ENCODE results near the gene DAD1.

The DAD1 gene

GRCh38 chr14:22537436-22538310 lies 51.4 kb downstream of the DAD1 start:
- DNase-seq (ENCODE audit: low spot score) (no peak), FAIRE-seq (no peak)

DNA sequence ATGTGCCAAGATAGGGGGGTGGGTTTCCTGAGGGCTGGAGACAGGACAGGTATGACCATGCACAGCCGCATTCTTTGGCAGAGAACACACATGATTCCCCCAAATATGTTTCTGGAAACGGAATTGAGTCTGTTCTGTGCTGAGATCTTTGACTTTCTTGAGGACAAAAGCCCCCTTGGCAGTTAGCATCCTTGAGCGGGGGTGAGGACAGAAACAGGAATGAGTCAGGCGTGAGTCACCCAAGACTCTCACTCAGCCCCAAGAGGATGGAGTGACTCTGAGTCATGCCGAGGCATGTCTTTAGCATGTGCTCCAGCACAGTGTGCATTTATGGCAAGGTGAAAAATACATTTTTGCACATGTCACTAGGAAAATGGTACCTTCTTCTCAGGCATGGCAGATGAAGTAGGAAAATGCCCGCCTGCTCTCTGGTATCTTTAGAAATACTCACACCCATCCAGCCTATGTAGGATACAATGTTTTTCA lies 52.1 kb downstream of the DAD1 start:
- peak; percentile 94 for DNase-seq (ENCODE audit: low spot score)
- peak; percentile 55 for FAIRE-seq

- no peak for FAIRE-seq
- DNase-seq (ENCODE audit: low spot score): no peak
Measured at GRCh38 chr14:22535916-22536315, 53.1 kb downstream of the DAD1 start.

DNA sequence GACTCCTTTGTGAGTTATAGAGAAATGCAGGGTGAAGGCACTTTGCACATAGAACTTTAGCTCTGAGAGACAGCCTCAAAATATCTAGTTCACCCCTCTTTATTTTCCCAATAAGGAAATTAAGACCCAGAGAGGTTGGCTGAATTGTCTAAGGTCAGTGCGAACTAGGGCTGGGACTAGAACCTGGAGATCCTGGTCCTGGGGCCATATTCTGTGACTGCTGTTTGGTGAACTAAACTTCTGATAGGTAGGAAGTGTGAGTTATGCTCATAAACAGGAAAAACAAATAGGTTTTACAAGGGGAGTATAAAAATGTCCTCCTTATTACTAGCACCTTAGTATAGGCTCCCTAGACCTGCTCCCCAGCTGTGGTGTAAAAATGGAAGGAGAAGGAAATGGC lies 53.9 kb downstream of the DAD1 start:
- DNase-seq (ENCODE audit: low spot score) (no peak), FAIRE-seq (no peak)

DNA sequence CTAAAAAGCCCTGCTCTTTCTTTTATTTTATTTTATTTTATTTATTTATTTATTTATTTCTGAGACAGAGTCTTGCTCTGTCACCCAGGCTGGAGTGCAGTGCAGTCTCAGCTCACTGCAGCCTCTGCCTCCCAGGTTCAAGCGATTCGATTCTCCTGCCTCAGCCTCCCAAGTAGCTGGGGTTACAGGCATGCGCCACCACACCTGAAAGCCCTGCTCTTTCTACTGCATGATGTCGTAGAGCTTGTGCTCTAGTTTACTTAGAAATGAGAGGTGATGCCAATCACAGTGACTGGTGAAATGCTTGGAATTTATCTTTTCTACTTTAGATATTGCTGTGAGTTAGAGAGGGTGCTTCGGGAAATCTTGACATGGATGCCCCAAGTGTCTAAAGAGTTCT lies 54.5 kb downstream of the DAD1 start:
- DNase-seq (ENCODE audit: low spot score) (no peak), FAIRE-seq (no peak)

GRCh38 chr14:22533739-22534359 lies 55.2 kb downstream of the DAD1 start:
- no peak for FAIRE-seq
- DNase-seq (ENCODE audit: low spot score): no peak

DNA sequence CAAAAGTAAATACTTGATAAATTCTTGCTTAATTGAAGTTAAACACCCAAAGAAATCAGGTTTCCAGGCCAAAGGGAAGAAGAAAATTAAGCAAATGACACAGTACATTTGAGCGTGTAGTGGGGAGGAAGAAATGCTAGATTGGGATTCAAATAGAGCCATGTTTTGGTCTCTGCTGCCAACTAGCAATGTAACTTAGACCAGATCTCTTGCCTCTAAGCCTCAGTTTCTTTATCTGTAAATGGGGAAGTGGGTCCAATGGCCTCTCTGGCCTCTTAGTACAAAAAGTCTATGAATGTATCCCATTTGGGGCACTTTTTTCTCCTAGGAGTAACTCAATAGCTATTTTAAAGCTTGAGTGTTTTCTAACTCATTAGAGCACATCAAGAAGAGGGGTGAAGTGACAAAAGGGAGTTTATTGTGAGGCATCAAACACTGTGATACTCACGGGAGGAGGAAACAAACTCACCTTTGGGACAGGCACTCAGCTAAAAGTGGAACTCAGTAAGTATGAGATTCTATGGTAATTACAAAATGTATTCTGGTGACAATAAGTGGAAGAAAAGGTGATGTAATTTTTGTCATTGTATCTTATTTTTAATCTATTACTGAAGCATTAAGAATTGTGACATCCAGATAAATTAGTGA lies 55.8 kb downstream of the DAD1 start:
- no peak for FAIRE-seq
- DNase-seq (ENCODE audit: low spot score): no peak

- DNase-seq (ENCODE audit: low spot score): peak; percentile 46
- FAIRE-seq: no peak
Measured at GRCh38 chr14:22532345-22533056, 56.5 kb downstream of the DAD1 start.

DNA sequence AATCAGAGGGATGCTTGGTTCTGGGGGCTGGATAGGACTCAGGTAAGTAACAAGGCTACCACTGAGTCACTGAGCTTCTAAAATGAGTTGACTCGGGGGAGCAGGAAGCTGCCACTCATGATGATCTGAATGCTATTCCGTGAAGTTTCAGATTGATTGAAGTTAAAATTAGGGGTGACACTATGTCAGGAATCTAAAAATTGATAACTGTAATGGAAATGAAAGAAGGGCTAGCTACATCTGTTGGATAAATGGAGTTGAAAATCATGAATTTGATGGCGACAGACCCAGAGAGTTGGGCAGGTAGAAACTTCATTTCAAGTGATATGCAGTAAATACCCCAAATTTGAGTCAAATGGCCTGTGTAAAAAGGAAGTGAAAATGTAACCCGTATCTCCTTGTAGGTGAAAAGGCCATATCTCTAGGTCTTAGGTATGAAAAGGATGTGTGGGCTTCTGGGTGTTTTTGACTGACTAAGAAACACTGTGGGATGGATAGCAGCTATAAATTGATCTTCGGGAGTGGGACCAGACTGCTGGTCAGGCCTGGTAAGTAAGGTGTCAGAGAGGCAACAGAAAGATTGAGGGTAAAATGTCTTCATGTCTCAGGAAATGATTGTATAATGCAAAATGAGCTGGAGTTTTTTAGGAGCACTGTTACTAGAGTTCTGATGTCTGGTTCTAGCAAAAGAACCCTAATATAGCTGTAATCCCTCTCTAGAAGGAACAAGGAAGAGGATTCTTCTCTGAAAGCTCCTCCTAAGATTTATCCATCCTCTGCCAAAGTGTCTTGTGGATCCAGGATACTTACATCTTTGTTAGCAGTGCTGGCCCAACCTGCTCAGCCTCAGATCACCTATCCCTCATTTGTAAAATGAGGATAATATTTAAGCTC lies 57.3 kb downstream of the DAD1 start:
- no peak for DNase-seq (ENCODE audit: low spot score)
- no peak for FAIRE-seq

GRCh38 chr14:22530127-22530526 lies 58.9 kb downstream of the DAD1 start:
- no peak for FAIRE-seq
- DNase-seq (ENCODE audit: low spot score): no peak

DNA sequence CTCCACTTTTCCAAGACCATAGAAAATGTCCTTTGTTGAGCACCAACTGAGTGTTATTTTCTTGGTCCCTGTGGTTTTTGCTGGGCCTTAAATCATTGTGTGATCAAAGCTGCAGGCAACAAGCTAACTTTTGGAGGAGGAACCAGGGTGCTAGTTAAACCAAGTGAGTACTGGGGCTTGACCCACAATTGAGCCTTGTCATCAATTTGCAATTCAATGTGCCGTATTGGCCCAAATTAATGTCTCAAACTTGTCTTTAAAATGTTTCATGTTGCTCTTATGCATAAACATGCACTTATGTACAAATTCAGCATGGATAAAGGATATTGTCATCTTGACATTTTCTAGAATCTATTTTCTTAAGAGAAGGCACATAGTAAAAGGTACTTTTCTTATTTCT lies 62.3 kb downstream of the DAD1 start:
- FAIRE-seq (no peak), DNase-seq (ENCODE audit: low spot score) (no peak)

- no peak for DNase-seq (ENCODE audit: low spot score)
- FAIRE-seq: no peak
Measured at GRCh38 chr14:22526218-22526617, 62.8 kb downstream of the DAD1 start.

DNA sequence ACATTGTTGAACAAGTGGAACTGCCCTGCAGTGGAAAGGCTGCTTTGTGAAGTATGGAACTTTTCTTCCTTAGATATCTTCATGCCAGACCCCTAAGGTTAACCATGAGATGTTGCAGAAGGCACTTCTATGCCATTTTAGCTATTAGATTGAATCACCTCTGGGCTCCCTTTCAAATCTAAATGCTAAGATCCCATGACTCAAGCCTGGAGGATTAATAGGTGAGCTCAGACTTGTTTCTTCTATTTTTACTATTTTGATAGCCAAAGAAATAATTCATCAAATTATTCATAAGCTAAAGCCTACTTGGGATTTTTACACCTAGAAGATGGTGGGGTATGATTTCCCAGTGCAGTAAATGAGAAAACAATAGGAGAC lies 64.3 kb downstream of the DAD1 start:
- no peak for DNase-seq (ENCODE audit: low spot score)
- FAIRE-seq: no peak

- no peak for DNase-seq (ENCODE audit: low spot score)
- FAIRE-seq: no peak
Measured at GRCh38 chr14:22524115-22524783, 64.8 kb downstream of the DAD1 start.

DNA sequence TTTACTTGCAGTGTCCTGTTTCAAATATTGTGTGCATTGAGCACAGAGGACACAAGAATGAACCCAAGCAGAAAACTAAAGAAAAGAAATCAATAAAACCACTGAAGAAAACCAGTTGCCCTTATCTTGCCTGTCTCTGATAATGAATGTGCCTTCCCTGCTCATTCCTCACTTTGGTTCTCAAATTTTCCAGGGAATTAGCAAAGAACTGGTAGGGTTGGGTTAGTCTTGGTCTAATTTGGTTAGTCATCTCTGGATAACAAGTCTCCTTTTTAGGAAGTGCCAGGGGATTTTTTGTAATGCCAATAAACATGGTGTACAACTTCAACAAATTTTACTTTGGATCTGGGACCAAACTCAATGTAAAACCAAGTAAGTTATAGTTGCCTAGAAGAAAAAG lies 65.7 kb downstream of the DAD1 start:
- no peak for FAIRE-seq
- no peak for DNase-seq (ENCODE audit: low spot score)

- DNase-seq (ENCODE audit: low spot score) (no peak), FAIRE-seq (no peak)
Measured at GRCh38 chr14:22522466-22522957, 66.5 kb downstream of the DAD1 start.

DNA sequence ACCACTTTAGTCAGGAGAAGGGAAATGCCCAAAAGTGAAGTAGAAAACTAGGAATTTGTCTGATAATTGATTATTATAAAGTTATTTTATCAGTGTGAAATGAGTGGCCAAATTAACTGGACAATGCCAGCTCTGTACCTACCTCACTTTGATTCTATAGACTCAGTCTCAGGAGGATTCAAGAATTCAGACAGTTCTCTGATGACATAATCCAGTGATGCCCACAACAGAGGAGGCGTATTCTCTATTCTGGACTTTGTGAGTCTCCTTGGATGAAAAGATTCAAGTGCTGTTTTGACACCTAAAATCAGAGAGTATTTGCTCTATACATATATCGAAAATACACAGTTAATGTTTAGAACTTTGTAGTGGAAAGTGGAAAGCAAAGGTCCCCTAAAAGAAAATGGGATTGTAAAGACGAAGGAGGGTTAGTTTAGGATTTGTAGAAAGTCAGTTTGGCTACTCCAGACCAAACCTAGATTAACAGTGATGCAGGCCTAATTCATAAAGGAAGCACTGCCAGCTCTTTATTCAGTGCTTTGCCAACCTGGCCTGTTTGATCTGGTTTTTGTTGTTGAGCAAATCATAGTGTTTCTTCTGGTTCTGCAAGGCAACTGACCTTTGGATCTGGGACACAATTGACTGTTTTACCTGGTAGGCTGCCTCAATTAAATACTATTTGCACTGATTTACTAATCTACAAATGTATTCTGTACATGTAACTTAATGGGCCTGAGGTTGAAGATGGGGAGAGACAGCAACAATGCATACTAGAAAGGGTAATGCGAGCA lies 67.4 kb downstream of the DAD1 start:
- DNase-seq (ENCODE audit: low spot score): no peak
- no peak for FAIRE-seq

DNA sequence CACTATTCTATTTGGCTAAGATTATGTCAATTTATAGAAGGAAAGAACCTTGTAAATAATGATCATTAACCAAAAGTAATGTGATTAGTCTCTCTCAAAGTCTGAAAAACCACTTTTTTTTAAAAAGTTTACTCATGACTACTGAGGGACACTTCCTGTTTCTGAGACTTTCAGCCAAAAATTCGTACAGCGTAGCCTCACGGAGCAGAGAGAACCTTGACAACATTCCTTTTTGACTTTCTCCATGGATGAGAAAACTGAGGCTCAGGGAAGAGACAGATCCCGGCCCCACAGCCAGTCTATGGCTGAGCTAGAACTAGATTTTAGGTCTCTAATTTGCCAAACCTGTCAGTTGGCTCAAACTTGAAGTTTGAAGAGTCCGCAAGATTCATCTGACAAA lies 68.2 kb downstream of the DAD1 start:
- FAIRE-seq (no peak), DNase-seq (ENCODE audit: low spot score) (no peak)

Measured in urothelium cell line (cell line).